ENCODE measurements around the gene R3HDM1.
"Not testable (repeated sequence)": the region's sequence is repeated elsewhere in the genome, so short reads cannot be mapped to it uniquely, and the experiment has no call there.

R3HDM1 gene

GRCh38 chr2:135510577-135510976, 20.7 kb upstream of the R3HDM1 start:
- TF ChIP-seq CTCF (IDR thresholded peaks at IDR 0.05; ENCODE audit: low read depth, low read length): no peak
- H3K4me3 ChIP-seq (ENCODE audit: low read depth, low read length): no peak overlapping the region

- H3K4me3 ChIP-seq (ENCODE audit: low read depth, low read length): no peak overlapping the region
- no peak for TF ChIP-seq CTCF (IDR thresholded peaks at IDR 0.05; ENCODE audit: low read depth, low read length)
Observed at GRCh38 chr2:135512099-135512498, 19.2 kb upstream of the R3HDM1 start.

GRCh38 chr2:135525786-135526185, 5.5 kb upstream of the R3HDM1 start:
- no peak for TF ChIP-seq CTCF (IDR thresholded peaks at IDR 0.05; ENCODE audit: low read depth, low read length)
- no peak overlapping the region for H3K4me3 ChIP-seq (ENCODE audit: low read depth, low read length)

GRCh38 chr2:135528006-135528405, 3.3 kb upstream of the R3HDM1 start:
- TF ChIP-seq CTCF (IDR thresholded peaks at IDR 0.05; ENCODE audit: low read depth, low read length): no peak

GRCh38 chr2:135530313-135531230, 712 bp upstream of the R3HDM1 start, which contains the start of gene ZRANB3:
Gene ZRANB3, minus strand, starts transcription at chr2:135531218.
- H3K4me3 ChIP-seq (ENCODE audit: low read depth, low read length): peak within 1 kb of the TSS; percentile 94
- no peak for TF ChIP-seq CTCF (IDR thresholded peaks at IDR 0.05; ENCODE audit: low read depth, low read length)

More at GRCh38 chr2:135528006-135528405, 3.3 kb upstream of the R3HDM1 start:
- no peak overlapping the region for H3K4me3 ChIP-seq (ENCODE audit: low read depth, low read length)

- H3K4me3 ChIP-seq (ENCODE audit: low read depth, low read length): peak overlapping the region; percentile 94
- no peak for TF ChIP-seq CTCF (IDR thresholded peaks at IDR 0.05; ENCODE audit: low read depth, low read length)
Observed at GRCh38 chr2:135532581-135532980, 1.3 kb downstream of the R3HDM1 start.

- not testable (repeated sequence) for H3K4me3 ChIP-seq (ENCODE audit: low read depth, low read length)
Observed at GRCh38 chr2:135533545-135533944, 2.3 kb downstream of the R3HDM1 start.

All from WI38 (cell line).